Prostate gland (tissue), 2 donors: ENCODE results near the gene A2M.

ENCODE experiments used
- CTCF ChIP-seq, 4 experiments: fragments of 200-600 bp in 2 of 4; fragments of 450-650 bp in 2 of 4; sonication (generic) in 2 of 4; IDR thresholded peaks; 1 replicate in 3 of 4; 2 replicates in 1 of 4; pipeline ENCODE4 v1.5.1; 2016 to 2019; ENCODE audit warnings: antibody characterized with exemption in 4 of 4, mild to moderate bottlenecking in 2 of 4, moderate library complexity in 2 of 4
- POLR2A ChIP-seq: fragments of 450-650 bp; IDR thresholded peaks from one replicate; pipeline ENCODE4 v1.6.1; 2016; ENCODE audit warnings: antibody characterized with exemption, mild to moderate bottlenecking
- POLR2AphosphoS5 ChIP-seq: sonication (generic); formaldehyde crosslinking; IDR thresholded peaks from one replicate; pipeline ENCODE4 v1.6.1; 2017; ENCODE audit warnings: antibody characterized with exemption

- no peak for TF ChIP-seq POLR2AphosphoS5
- TF ChIP-seq CTCF (IDR thresholded peaks at IDR 0.05) = no peak
- TF ChIP-seq POLR2A = no peak
Measured at GRCh38 chr12:9068600-9068999, 47.1 kb downstream of the A2M start.
